ENCODE measurements around the gene PRADC1. TPM values are rescaled to one million over a fixed set of nuclear protein-coding genes. Genes with fewer than 3 reads are reported as not detected.
A peak's percentile ranks its signal among the peaks of the same experiment; 100 is the strongest.

The PRADC1 gene
- total and polyA plus RNA-seq, 9 of the 15 experiments (the other 6 are each of a cell fraction or from before 2014, with no cell fraction given): 7.3 to 47.4 (median 34.2) TPM

DNA sequence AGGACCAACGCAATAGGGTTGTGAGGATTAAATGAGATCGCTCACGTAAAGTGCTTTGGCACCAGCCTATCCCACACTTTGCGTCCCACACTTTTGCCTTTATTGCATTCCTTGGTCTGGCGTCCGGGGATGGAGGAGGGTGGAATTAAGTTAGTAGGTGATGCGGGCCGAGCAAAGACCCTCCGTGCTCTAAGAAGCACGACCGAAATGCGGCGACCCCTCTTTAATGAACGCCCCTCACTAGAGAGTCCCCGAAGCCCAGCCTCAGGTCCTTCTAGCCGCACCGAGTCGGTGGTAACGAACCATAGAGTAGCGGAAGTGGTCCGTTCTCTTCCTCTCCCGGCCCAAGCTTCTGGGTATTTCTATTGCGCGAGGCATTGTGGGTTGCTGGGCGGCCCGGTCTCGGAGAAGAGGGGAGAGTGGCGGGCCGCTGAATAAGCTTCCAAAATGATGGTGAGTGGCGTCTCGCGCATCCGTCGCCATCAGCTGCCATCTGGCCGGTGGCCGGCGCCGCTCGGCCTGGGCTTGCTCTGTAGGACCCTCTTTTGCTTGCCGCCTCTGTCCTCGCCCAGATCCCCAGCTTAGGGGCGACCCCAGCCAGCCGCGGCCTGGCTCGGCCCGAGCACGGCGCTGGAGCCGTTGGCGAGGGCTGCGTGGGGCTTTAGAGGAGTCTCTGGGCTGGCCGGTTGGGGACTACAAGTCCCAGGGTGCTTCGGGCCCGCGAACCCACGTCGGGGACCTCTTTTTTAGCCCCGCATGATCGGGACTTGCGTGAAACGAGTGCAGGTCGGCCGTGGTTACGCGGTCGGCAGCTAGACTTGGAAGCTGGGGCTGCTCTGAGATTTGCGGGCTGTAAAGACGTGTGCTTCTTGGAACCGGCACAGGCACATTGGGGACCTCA is 1.1 kb upstream of the PRADC1 start, which contains the start of gene CCT7 (continued):
- TF ChIP-seq RCOR1 (IDR thresholded peaks at IDR 0.05; ENCODE audit: borderline replicate concordance in 1 of 2, low read depth in 2 of 2, low read length in 2 of 2) (no peak), TCF7L2 (IDR thresholded peaks at IDR 0.05; ENCODE audit: low read depth, low read length) (no peak)
- TF ChIP-seq, protein P1, sequence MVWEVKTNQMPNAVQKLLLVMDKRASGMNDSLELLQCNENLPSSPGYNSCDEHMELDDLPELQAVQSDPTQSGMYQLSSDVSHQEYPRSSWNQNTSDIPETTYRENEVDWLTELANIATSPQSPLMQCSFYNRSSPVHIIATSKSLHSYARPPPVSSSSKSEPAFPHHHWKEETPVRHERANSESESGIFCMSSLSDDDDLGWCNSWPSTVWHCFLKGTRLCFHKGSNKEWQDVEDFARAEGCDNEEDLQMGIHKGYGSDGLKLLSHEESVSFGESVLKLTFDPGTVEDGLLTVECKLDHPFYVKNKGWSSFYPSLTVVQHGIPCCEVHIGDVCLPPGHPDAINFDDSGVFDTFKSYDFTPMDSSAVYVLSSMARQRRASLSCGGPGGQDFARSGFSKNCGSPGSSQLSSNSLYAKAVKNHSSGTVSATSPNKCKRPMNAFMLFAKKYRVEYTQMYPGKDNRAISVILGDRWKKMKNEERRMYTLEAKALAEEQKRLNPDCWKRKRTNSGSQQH (CRISPR knock-in tag; IDR thresholded peaks at IDR 0.05): no peak
- TF ChIP-seq, protein P2, sequence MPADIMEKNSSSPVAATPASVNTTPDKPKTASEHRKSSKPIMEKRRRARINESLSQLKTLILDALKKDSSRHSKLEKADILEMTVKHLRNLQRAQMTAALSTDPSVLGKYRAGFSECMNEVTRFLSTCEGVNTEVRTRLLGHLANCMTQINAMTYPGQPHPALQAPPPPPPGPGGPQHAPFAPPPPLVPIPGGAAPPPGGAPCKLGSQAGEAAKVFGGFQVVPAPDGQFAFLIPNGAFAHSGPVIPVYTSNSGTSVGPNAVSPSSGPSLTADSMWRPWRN (IDR thresholded peaks at IDR 0.05; ENCODE audit: low read depth): no peak

DNA sequence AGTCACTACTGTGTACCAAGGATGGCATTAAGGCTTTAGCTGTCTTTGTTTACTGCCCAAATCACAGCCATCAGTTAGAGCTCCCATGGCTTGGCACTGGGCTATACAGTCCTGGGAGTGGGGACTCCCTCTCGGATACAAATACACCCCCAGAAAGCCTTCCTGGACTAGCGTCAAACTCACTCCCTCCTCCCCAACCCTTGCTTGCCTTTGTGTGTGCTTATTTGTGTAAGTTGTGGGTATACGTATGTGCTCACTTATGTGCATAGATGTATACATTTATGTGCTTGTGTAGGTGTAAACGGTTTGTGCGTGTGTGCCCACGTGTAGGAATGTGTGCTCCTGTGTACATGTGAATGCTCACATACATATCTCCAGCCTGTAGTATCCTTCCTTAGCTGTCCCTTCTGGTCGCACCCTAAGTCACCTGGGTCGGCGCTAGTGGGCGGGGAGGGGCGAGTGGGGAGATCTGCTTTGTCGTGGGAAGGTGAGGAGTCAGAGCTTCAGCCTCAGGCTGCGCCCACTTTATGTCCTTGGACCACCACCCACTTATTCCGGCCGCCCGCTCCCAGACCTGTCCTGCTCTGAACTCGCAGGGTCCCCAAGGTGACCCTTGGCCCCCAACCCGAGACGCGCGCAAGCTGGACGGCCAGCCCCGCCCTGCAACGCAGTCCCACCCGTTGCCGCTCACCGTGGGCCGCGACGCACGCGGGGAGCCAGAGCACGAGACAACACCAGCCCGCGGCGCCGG is 461 bp downstream of the PRADC1 start:
- peak overlapping the region; percentile 93 for H2AFZ ChIP-seq (ENCODE audit: low read depth, low read length)
- in situ Hi-C loops (cut with MboI) (no loop called here), intact Hi-C loops (cut with micrococcal nuclease) (loop anchor here (1.0 kb wide), 1 partner anchor 18 kb away; the partner anchor contains the start of gene SMYD5)
- peaks cover 26% of the 10 kb centered on the region for H4K20me1 ChIP-seq (replicated peaks; ENCODE audit: control insufficient read depth, insufficient read depth, low read length)
- H3K27ac ChIP-seq (ENCODE audit: extremely low read depth, low read depth, low read length): peak overlapping the region; percentile 67
- peak; percentile 60 to 78 (median 71) for DNase-seq (ENCODE audit: extremely low read depth in 1 of 4, low spot score in 3 of 4)
- H3K9ac ChIP-seq (ENCODE audit: insufficient read depth in 1 of 2, low read depth in 2 of 2, low read length in 2 of 2): peak overlapping the region; percentile 91 to 95
- TSS peak; percentile 68 for BruUV-seq (replicated peaks)
- H3K4me1 ChIP-seq (replicated peaks in 1 of 2; ENCODE audit: control insufficient read depth in 2 of 2, insufficient read depth in 2 of 2, low read length in 2 of 2): peaks cover 13 to 19% of the 10 kb centered on the region in 2 experiments; a peak in 3 of 5 replicates
- WGBS (ENCODE audit: insufficient coverage, low coverage, missing lambda C conversion rate): 2% methylated on average over 13 of the region's 37 CpGs
- H3K27me3 ChIP-seq (ENCODE audit: control insufficient read depth in 2 of 2, insufficient read depth in 2 of 2, low read length in 2 of 2): no peaks in the 10 kb centered on the region
- no peaks in the 10 kb centered on the region for H3K9me3 ChIP-seq (replicated peaks; ENCODE audit: control insufficient read depth, insufficient read depth, low read depth, low read length)
- peaks cover 46% of the 10 kb centered on the region for H3K36me3 ChIP-seq (ENCODE audit: control insufficient read depth, insufficient read depth, low read length)
- CTCF ChIA-PET (ENCODE audit: low intra/inter-chr PET ratio): no interaction called here
- H3K4me2 ChIP-seq (ENCODE audit: insufficient read depth, low read length): peak overlapping the region; percentile 98
- peaks cover 11% of the 10 kb centered on the region for H3K9me1 ChIP-seq (ENCODE audit: control insufficient read depth, insufficient read depth, low read length)
- peaks cover 50% of the 10 kb centered on the region for H3K79me2 ChIP-seq (ENCODE audit: control insufficient read depth, insufficient read depth, low read length)
- POLR2A ChIA-PET: interaction anchor here (0.5 to 6.3 kb wide), 11 partner anchors 9 to 661 kb away, joined by 3 to 43 read pairs (median 5); no protein-coding TSS in a partner anchor
- ATAC-seq: peak; percentile 54
- FAIRE-seq: no peak
- peak overlapping the region; percentile 95 for H3K4me3 ChIP-seq
- peak; percentile 17 for TF ChIP-seq LCOR (CRISPR knock-in tag; IDR thresholded peaks at IDR 0.05)
- TF ChIP-seq HOXB6 (CRISPR knock-in tag; IDR thresholded peaks at IDR 0.05; ENCODE audit: borderline replicate concordance): no peak
- peak; percentile 4 for TF ChIP-seq FIP1L1 (IDR thresholded peaks at IDR 0.05; ENCODE audit: low read depth, low read length, poor library complexity, severe bottlenecking)
- TF ChIP-seq TBP (optimal IDR thresholded peaks at IDR 0.05; ENCODE audit: low read depth, low read length): no peak
- 0 out of 2 replicates have a peak, but pooled peaks have one; percentile 11 for TF ChIP-seq LEF1 (IDR thresholded peaks at IDR 0.05)
- 0 out of 2 replicates have a peak, but pooled peaks have one; percentile 17 for TF ChIP-seq ZNF263 (CRISPR knock-in tag; IDR thresholded peaks at IDR 0.05; ENCODE audit: borderline replicate concordance)
- TF ChIP-seq ZC3H4 (CRISPR knock-in tag; IDR thresholded peaks at IDR 0.05; ENCODE audit: borderline replicate concordance): no peak
- TF ChIP-seq SIN3B (IDR thresholded peaks at IDR 0.05; ENCODE audit: low read depth): peak; percentile 34; the same call in 1 of the 2 replicates
- no peak for TF ChIP-seq RFX7 (CRISPR knock-in tag; IDR thresholded peaks at IDR 0.05)
- TF ChIP-seq FOXK2 (conservative IDR thresholded peaks at IDR 0.05 in 1 of 2, IDR thresholded peaks at IDR 0.05 in 1 of 2; ENCODE audit: low read depth in 2 of 2): peak; percentile 39 to 74; a peak in 1 of 4 replicates

All from K562 (cell line).